WI38 (cell line): ENCODE data around the gene GC.

ENCODE experiments used
- H3K4me3 ChIP-seq: 2 replicates; pipeline ENCODE4 v1.5.1; 2011; ENCODE audit warnings: low read depth, mild to moderate bottlenecking, control low read depth, low read length
- TF ChIP-seq, protein P1 (sequence below): IDR thresholded peaks from 2 replicates; pipeline ENCODE4 v1.5.1; 2012; ENCODE audit warnings: low read depth, mild to moderate bottlenecking, control low read depth, low read length

GC gene

DNA sequence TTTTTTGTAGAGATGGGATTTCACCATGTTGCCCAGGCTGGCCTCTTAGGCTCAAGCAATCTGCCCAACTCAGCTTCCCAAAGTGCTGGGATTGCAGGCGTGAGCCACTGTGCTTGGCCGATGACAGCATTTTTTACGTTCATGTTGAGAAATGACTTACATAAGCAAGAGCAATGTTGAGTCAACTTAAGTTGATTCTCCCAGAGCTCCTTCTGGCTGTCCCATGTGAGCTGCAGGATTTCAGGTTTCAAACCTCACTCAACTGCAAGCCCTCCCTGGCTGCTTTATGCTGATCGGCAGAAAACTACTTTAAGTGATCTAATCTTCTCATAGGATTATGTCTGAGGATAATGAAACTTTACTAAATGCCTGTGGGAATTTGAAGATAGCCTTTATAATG, 86.8 kb downstream of the GC start:
- H3K4me3 ChIP-seq = no peak overlapping the region
- TF ChIP-seq, protein P1, sequence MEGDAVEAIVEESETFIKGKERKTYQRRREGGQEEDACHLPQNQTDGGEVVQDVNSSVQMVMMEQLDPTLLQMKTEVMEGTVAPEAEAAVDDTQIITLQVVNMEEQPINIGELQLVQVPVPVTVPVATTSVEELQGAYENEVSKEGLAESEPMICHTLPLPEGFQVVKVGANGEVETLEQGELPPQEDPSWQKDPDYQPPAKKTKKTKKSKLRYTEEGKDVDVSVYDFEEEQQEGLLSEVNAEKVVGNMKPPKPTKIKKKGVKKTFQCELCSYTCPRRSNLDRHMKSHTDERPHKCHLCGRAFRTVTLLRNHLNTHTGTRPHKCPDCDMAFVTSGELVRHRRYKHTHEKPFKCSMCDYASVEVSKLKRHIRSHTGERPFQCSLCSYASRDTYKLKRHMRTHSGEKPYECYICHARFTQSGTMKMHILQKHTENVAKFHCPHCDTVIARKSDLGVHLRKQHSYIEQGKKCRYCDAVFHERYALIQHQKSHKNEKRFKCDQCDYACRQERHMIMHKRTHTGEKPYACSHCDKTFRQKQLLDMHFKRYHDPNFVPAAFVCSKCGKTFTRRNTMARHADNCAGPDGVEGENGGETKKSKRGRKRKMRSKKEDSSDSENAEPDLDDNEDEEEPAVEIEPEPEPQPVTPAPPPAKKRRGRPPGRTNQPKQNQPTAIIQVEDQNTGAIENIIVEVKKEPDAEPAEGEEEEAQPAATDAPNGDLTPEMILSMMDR = no peak

DNA sequence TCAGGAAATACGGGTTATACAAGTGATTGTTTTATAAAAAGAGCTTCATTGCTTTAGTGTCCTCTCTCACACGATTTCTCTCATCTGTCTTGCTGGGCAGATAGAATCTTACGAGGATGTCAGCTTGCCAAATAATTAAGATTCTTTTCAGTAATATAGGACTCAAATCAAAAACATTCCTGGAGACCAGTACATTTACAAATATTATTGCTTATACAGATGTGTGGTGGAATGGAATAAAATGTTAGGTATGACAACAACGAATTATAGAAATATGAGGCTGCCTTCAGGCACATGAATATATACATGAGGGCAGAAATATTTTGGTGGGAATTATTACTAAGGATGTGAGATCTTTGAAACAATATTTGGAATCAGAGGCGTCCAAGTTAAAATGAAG, 88.9 kb downstream of the GC start:
- H3K4me3 ChIP-seq = no peak overlapping the region
- TF ChIP-seq, protein P1 = no peak

DNA sequence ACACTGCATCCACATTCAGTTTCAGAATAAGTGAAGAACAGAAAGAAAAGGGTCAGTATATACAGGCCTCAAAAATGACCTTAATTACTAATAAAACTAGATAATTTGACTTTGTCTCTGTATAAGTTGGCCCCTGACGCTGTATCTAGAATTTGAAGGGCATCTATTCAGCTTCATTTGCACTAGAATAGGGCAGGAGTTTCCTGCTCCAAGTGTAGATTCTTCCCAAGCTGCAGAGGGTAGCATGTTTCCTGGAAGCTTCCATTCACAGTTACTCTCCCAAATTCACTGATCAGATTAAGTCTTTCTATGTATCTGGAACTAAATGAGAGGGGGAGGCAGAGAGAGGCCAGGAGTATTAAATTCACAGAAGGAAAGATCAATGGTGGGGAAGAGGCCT, 90.9 kb downstream of the GC start:
- H3K4me3 ChIP-seq = no peak overlapping the region
- TF ChIP-seq, protein P1 = no peak

DNA sequence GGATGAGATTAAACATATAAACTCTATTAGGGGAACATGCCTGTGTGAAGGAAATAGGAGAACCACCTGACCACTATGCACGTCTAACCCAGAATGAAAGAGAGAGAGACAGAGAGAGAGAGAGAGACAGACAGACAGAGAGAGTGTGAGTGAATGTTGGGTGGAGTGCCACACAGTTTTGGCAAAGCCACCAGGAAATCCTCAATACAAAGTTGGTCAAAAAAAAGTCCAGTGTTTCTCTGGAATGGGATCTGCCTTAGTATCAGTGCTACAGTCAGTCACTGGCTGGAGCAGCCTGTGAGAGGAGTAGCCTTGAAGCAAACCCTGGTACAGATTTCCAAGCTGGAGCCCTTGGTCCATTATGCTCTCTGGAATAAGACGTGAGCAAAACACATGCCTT, 91.7 kb downstream of the GC start:
- TF ChIP-seq, protein P1 = no peak

More for the DNA sequence above, 91.7 kb downstream of the GC start:
- H3K4me3 ChIP-seq = no peak overlapping the region
